Activated CD8-positive, alpha-beta T cell treated with anti-CD3 and anti-CD28 coated beads for 36 hours (primary cell): ENCODE data around the gene PCAT6. TPM values are rescaled to one million over a fixed set of nuclear protein-coding genes. Genes with fewer than 3 reads are reported as not detected.
"Not testable (repeated sequence)": the region's sequence is repeated elsewhere in the genome, so short reads cannot be mapped to it uniquely, and the experiment has no call there.

Experiments
- ATAC-seq: fragments of 200-7000 bp; cut with Tn5 transposase; one replicate; pipeline ENCODE4 v1.10.0; 2021; ENCODE audit warnings: mild to moderate bottlenecking, moderate library complexity
- CTCF ChIA-PET: fragments of 350-600 bp; sonication (Branson Sonifier 250); formaldehyde crosslinking; loops from one replicate; lab custom pipeline; 2021; ENCODE audit warnings: antibody characterized with exemption; lab: Charles Lee
- POLR2A ChIA-PET: fragments of 350-600 bp; sonication (Branson Sonifier 250); formaldehyde crosslinking; loops from one replicate; lab custom pipeline; 2021; ENCODE audit warnings: antibody characterized with exemption; lab: Charles Lee
- DNase-seq: peaks from one replicate; pipeline ENCODE4 v3.0.0-alpha.2; 2020
- H3K27ac Mint-ChIP-seq: one replicate; pipeline ENCODE4 v1.8.0; 2021; ENCODE audit warnings: mild to moderate bottlenecking, mixed read lengths
- H3K27me3 Mint-ChIP-seq: one replicate; pipeline ENCODE4 v1.8.0; 2021; ENCODE audit warnings: mixed read lengths
- H3K36me3 Mint-ChIP-seq: one replicate; pipeline ENCODE4 v1.8.0; 2021; ENCODE audit warnings: low read depth, mixed read lengths
- H3K4me1 Mint-ChIP-seq: one replicate; pipeline ENCODE4 v1.8.0; 2021; ENCODE audit warnings: low read depth, mixed read lengths
- H3K4me3 Mint-ChIP-seq: one replicate; pipeline ENCODE4 v1.8.0; 2021; ENCODE audit warnings: mild to moderate bottlenecking, moderate library complexity, mixed read lengths
- H3K9me3 Mint-ChIP-seq: one replicate; pipeline ENCODE4 v1.8.0; 2021; ENCODE audit warnings: mixed read lengths
- intact Hi-C: fragments of 100-400 bp; cut with micrococcal nuclease; formaldehyde crosslinking; loops from one replicate; pipeline ENCODE4 v1.10.0; 2022
- total RNA-seq, 2 experiments: library from RNA; stranded (reverse); gene quantifications; one replicate each; pipeline ENCODE4 v1.2.3, GENCODE V29; 2021
- TF ChIP-seq, protein P1 (sequence below): fragments of 200-600 bp; IDR thresholded peaks from one replicate; pipeline ENCODE4 v1.8.0; 2022; ENCODE audit warnings: antibody characterized with exemption, mild to moderate bottlenecking

The PCAT6 gene
- total RNA-seq, 2 experiments from 2014 or later = 0.94 to 2.4 TPM

DNA sequence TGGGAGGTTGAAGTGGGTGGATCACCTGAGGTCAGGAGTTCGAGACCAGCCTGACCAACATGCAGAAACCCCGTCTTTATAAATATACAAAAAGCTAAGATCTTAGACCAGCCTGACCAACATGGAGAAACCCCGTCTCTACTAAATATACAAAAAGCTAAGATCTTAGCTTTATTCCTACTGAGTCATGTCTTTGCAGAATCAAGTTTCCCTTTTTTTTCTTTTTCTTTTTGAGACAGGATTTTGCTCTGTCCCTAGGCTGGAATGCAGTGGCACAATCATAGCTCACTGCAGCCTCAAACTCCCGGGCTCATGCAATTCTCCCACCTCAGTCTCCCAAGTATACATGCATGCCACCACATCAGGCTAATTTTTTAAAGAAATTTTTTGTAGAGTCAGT is 23.9 kb upstream of the PCAT6 start:
- H3K27ac Mint-ChIP-seq = no peak overlapping the region
- no peaks in the 10 kb centered on the region for H3K27me3 Mint-ChIP-seq
- ATAC-seq (no peak), DNase-seq (no peak)
- ChIA-PET POLR2A (no interaction called here), CTCF (interaction anchor here (0.8 to 2.8 kb wide), 3 partner anchors 11 to 201 kb away, joined by 3 to 8 read pairs (median 3); no protein-coding TSS in a partner anchor)
- intact Hi-C loops = no loop called here
- H3K4me3 Mint-ChIP-seq = no peak overlapping the region
- peaks cover 29% of the 10 kb centered on the region for H3K4me1 Mint-ChIP-seq
- no peaks in the 10 kb centered on the region for H3K9me3 Mint-ChIP-seq
- TF ChIP-seq, protein P1, sequence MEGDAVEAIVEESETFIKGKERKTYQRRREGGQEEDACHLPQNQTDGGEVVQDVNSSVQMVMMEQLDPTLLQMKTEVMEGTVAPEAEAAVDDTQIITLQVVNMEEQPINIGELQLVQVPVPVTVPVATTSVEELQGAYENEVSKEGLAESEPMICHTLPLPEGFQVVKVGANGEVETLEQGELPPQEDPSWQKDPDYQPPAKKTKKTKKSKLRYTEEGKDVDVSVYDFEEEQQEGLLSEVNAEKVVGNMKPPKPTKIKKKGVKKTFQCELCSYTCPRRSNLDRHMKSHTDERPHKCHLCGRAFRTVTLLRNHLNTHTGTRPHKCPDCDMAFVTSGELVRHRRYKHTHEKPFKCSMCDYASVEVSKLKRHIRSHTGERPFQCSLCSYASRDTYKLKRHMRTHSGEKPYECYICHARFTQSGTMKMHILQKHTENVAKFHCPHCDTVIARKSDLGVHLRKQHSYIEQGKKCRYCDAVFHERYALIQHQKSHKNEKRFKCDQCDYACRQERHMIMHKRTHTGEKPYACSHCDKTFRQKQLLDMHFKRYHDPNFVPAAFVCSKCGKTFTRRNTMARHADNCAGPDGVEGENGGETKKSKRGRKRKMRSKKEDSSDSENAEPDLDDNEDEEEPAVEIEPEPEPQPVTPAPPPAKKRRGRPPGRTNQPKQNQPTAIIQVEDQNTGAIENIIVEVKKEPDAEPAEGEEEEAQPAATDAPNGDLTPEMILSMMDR = no peak
- H3K36me3 Mint-ChIP-seq = peaks cover 3% of the 10 kb centered on the region

DNA sequence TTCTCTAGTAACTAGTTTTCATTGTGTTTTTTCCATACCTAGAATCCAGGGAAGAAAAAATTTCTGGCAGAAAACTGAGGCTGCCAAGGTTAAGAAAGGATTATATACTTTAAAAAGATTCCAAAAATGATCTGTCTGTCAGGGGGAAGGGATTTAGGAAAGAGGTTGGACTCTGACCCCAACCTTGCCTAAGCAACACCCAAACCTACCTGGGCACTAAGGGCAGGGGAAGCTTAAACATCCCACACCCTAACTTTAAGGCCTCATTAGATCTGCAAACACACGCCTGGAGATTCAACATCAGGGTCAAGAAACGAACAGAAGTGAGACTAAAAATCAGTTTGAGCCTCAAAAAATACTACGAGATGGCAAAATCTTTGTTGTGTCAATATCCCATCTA is 22.0 kb upstream of the PCAT6 start:
- intact Hi-C loops = no loop called here
- POLR2A ChIA-PET = interaction anchor here (0.7 kb wide), 1 partner anchor 53 kb away, joined by 4 read pairs; no protein-coding TSS in a partner anchor
- ATAC-seq = no peak
- CTCF ChIA-PET = interaction anchor here (2.8 kb wide), 1 partner anchor 9 kb away, joined by 8 read pairs; no protein-coding TSS in a partner anchor
- Mint-ChIP-seq H3K27me3 (no peaks in the 10 kb centered on the region), H3K4me1 (peaks cover 25% of the 10 kb centered on the region), H3K9me3 (no peaks in the 10 kb centered on the region), H3K4me3 (no peak overlapping the region), H3K27ac (no peak overlapping the region), H3K36me3 (peaks cover 3% of the 10 kb centered on the region)
- DNase-seq = no peak
- TF ChIP-seq, protein P1 = no peak

DNA sequence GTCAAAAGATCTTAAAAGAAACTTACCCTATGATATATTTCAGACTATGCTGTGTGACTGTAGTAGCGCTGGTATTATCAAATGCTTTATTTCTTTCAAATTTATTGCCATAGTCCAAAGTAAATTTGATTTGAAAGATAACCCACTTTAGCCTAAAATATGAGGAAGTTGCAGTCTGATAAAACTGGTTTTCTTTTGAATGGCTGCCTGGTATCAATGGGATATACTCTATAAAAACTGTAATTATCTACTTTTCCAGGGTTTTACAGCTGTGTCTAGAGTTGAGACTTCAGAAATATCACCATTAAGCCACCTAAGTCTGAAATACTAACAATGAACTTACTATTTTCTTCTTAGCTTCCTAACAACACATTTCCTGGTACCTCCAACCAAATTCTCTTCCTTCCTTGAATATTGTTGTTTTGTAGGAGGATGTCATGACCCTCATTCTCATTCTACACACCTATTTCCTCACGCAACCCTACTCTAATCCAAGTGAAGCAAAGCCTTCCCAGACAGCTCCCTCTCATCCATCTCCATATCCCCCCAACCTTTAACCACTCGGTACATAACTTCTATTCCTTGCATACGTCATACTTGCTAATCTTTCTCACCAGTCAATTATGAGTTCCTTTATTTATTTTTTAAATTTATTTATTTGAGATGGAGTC is 19.5 kb upstream of the PCAT6 start:
- Mint-ChIP-seq H3K4me1 (peaks cover 23% of the 10 kb centered on the region), H3K9me3 (no peaks in the 10 kb centered on the region), H3K27ac (no peak overlapping the region), H3K27me3 (no peaks in the 10 kb centered on the region), H3K4me3 (no peak overlapping the region), H3K36me3 (peaks cover 3% of the 10 kb centered on the region)
- ChIA-PET CTCF (interaction anchor here (0.8 to 1.5 kb wide), 2 partner anchors 9 to 208 kb away, joined by 3 to 4 read pairs; no protein-coding TSS in a partner anchor), POLR2A (interaction anchor here (1.0 kb wide), 1 partner anchor 61 kb away, joined by 3 read pairs; no protein-coding TSS in a partner anchor)
- intact Hi-C loops = no loop called here
- TF ChIP-seq, protein P1 = no peak
- no peak for DNase-seq
- no peak for ATAC-seq

DNA sequence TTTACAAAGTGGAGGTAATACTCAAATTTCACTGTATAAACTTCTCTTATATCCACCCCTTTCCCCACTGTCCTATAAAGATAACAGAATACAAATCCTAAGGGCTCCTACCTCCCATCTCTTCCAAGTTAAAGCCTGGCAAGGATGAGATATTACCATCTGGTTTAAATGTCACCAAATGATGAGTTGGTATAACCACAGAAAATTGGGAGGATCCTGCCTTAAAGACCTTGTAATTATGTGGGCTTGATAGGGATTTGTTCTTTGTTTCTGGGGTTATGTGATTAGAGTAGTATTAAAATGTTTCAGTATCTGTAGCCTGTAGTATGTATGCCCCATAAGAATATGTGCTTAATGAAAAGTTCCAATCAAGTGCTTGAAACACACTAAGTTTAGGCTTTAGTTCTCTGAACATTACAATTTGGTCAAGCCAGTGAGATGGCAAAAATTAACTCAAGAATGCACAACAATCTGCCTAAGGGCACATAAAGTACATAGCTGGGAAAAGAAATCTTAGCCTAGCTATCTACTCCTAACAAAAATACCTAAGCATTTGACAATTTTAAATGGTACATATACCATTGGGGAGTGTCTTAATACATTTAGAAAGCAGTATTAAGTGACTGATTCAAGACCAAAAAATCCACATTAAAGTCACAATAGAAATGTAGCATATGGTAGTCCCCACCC is 16.6 kb upstream of the PCAT6 start:
- ChIA-PET POLR2A (no interaction called here), CTCF (no interaction called here)
- no peaks in the 10 kb centered on the region for H3K27me3 Mint-ChIP-seq
- intact Hi-C loops = no loop called here
- H3K36me3 Mint-ChIP-seq = no peaks in the 10 kb centered on the region
- H3K4me3 Mint-ChIP-seq = no peak overlapping the region
- peaks cover 36% of the 10 kb centered on the region for H3K4me1 Mint-ChIP-seq
- no peak overlapping the region for H3K27ac Mint-ChIP-seq
- no peak for ATAC-seq
- no peak for DNase-seq
- H3K9me3 Mint-ChIP-seq = no peaks in the 10 kb centered on the region
- TF ChIP-seq, protein P1 = no peak

DNA sequence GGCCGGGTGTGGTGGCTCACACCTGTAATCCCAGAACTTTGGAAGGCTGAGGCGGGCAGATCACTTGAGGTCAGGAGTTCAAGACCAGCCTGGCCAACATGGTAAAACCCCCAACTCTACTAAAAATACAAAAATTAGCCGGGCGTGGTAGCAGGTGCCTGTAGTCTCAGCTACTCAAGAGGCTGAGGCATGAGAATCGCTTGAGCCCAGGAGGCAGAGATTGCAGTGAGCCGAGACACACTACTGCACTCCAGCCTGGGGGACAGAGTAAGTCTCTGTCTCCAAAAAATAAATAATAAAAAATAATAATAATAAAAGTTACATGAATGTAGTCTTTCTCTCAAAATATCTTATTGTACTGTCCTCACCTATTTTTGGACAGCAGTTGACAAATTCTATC is 15.8 kb upstream of the PCAT6 start:
- H3K27me3 Mint-ChIP-seq, CTCF ChIA-PET: not testable (repeated sequence)

More for the DNA sequence above, 15.8 kb upstream of the PCAT6 start:
- H3K36me3 Mint-ChIP-seq, H3K27ac Mint-ChIP-seq, H3K4me3 Mint-ChIP-seq, ATAC-seq, DNase-seq, intact Hi-C loops, H3K9me3 Mint-ChIP-seq: not testable (repeated sequence)
- POLR2A ChIA-PET = interaction anchor here (0.7 to 1.6 kb wide), 2 partner anchors 9 to 11 kb away, joined by 3 to 5 read pairs; no protein-coding TSS in a partner anchor
- H3K4me1 Mint-ChIP-seq = peaks cover 36% of the 10 kb centered on the region
